ENCODE data around the gene SMKR1.

DNA sequence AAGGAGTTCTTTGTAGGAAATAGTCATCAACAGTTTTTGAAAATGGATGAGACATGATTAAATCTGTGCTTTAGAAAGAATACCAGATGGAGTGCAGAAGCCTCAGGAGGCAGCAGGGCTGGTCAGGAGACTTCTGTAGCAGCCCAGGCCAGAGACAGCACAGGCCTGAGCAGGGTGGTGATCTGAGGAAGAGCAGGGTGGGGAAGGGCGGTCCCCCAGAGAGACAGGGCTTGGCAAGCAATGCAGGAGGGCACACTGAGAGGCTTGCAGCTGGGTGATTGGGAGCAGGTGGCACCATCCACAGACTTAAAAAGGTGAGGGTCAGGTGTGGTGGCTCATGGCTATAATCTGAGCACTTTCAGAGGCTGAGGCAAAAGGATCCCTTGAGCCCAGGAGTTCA, 4.3 kb upstream of the SMKR1 start:
- TF ChIP-seq, protein P1, sequence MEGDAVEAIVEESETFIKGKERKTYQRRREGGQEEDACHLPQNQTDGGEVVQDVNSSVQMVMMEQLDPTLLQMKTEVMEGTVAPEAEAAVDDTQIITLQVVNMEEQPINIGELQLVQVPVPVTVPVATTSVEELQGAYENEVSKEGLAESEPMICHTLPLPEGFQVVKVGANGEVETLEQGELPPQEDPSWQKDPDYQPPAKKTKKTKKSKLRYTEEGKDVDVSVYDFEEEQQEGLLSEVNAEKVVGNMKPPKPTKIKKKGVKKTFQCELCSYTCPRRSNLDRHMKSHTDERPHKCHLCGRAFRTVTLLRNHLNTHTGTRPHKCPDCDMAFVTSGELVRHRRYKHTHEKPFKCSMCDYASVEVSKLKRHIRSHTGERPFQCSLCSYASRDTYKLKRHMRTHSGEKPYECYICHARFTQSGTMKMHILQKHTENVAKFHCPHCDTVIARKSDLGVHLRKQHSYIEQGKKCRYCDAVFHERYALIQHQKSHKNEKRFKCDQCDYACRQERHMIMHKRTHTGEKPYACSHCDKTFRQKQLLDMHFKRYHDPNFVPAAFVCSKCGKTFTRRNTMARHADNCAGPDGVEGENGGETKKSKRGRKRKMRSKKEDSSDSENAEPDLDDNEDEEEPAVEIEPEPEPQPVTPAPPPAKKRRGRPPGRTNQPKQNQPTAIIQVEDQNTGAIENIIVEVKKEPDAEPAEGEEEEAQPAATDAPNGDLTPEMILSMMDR (IDR thresholded peaks at IDR 0.05), result no peak
- TF ChIP-seq POLR2AphosphoS5 (IDR thresholded peaks at IDR 0.05; ENCODE audit: low read depth, low read length), result no peak
- TF ChIP-seq, protein P2, sequence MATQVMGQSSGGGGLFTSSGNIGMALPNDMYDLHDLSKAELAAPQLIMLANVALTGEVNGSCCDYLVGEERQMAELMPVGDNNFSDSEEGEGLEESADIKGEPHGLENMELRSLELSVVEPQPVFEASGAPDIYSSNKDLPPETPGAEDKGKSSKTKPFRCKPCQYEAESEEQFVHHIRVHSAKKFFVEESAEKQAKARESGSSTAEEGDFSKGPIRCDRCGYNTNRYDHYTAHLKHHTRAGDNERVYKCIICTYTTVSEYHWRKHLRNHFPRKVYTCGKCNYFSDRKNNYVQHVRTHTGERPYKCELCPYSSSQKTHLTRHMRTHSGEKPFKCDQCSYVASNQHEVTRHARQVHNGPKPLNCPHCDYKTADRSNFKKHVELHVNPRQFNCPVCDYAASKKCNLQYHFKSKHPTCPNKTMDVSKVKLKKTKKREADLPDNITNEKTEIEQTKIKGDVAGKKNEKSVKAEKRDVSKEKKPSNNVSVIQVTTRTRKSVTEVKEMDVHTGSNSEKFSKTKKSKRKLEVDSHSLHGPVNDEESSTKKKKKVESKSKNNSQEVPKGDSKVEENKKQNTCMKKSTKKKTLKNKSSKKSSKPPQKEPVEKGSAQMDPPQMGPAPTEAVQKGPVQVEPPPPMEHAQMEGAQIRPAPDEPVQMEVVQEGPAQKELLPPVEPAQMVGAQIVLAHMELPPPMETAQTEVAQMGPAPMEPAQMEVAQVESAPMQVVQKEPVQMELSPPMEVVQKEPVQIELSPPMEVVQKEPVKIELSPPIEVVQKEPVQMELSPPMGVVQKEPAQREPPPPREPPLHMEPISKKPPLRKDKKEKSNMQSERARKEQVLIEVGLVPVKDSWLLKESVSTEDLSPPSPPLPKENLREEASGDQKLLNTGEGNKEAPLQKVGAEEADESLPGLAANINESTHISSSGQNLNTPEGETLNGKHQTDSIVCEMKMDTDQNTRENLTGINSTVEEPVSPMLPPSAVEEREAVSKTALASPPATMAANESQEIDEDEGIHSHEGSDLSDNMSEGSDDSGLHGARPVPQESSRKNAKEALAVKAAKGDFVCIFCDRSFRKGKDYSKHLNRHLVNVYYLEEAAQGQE (IDR thresholded peaks at IDR 0.05; ENCODE audit: insufficient read depth in 1 of 2, low read depth in 2 of 2, low read length in 1 of 2), result no peak

Data from Panc1 (cell line).